ENCODE results near the gene PRAC2. TPM values are rescaled to one million over a fixed set of nuclear protein-coding genes. Genes with fewer than 3 reads are reported as not detected.

The PRAC2 gene
- polyA plus RNA-seq, 1 of the 3 experiments (the other 2 are of a cell fraction): not detected

DNA sequence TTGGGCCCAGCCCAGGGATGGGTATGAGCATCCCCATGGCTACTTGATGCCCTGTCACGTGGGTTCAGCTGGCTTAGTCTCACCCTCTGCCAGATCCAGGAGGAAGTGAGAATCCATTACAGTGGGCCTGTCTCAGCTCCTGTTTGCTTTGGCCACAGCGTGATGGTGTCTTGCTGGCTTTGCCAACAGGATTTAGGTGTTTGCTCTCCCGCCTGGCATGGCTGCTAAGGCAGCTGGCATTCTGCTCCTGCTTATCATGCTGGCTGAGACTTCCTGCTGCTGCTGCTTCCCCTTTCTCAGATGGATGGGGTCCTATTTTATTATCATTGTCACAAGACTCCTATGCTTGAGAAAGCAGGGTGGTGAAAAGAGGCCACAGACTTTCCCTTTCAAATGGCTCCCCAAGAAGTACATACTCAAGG lies 33.9 kb downstream of the PRAC2 start:
- Histone ChIP-seq H3K27me3 (ENCODE audit: insufficient read depth) (peaks cover 98% of the 10 kb centered on the region), H2AFZ (ENCODE audit: low read depth) (no peak overlapping the region), H3K36me3 (replicated peaks in 1 of 2; ENCODE audit: control insufficient read depth in 1 of 2, insufficient read depth in 2 of 2, low read length in 1 of 2) (no peaks in the 10 kb centered on the region), H3K4me2 (no peak overlapping the region), H3F3A (replicated peaks; ENCODE audit: insufficient read depth) (no peaks in the 10 kb centered on the region), H3K27ac (ENCODE audit: low read depth in 2 of 2, low read length in 1 of 2) (no peak overlapping the region), H3K9me3 (no peaks in the 10 kb centered on the region), H3K9ac (no peak overlapping the region), H3K4me3 (ENCODE audit: low read depth in 2 of 2, low read length in 1 of 2) (no peak overlapping the region), H3K9me2 (no peaks in the 10 kb centered on the region), H3K4me1 (ENCODE audit: control insufficient read depth in 1 of 2, insufficient read depth in 2 of 2, low read depth in 1 of 2, low read length in 1 of 2) (no peaks in the 10 kb centered on the region), H4K20me1 (ENCODE audit: insufficient read depth) (no peaks in the 10 kb centered on the region), H3K79me2 (ENCODE audit: insufficient read depth) (no peaks in the 10 kb centered on the region)
- ChIA-PET POLR2A (no interaction called here), CTCF (interaction anchor here (0.6 to 4.2 kb wide), 4 partner anchors 32 to 563 kb away, joined by 3 to 17 read pairs (median 8); no protein-coding TSS in a partner anchor)
- DNase-seq: no peak
- 26% methylated on average over 3 of the region's 3 CpGs for WGBS (ENCODE audit: low lambda C conversion rate)
- no peak for TF ChIP-seq CHD2 (IDR thresholded peaks at IDR 0.05; ENCODE audit: low read length, partially characterized antibody)
- no peak for TF ChIP-seq GATA2 (CRISPR knock-in tag; IDR thresholded peaks at IDR 0.05)
- TF ChIP-seq EZH2phosphoT487 (IDR thresholded peaks at IDR 0.05; ENCODE audit: borderline replicate concordance, low read depth): no peak
- TF ChIP-seq, protein P1, sequence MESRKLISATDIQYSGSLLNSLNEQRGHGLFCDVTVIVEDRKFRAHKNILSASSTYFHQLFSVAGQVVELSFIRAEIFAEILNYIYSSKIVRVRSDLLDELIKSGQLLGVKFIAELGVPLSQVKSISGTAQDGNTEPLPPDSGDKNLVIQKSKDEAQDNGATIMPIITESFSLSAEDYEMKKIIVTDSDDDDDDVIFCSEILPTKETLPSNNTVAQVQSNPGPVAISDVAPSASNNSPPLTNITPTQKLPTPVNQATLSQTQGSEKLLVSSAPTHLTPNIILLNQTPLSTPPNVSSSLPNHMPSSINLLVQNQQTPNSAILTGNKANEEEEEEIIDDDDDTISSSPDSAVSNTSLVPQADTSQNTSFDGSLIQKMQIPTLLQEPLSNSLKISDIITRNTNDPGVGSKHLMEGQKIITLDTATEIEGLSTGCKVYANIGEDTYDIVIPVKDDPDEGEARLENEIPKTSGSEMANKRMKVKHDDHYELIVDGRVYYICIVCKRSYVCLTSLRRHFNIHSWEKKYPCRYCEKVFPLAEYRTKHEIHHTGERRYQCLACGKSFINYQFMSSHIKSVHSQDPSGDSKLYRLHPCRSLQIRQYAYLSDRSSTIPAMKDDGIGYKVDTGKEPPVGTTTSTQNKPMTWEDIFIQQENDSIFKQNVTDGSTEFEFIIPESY (IDR thresholded peaks at IDR 0.05; ENCODE audit: borderline replicate concordance, low read depth): no peak
- no peak for TF ChIP-seq TEAD4 (IDR thresholded peaks at IDR 0.05; ENCODE audit: borderline replicate concordance, insufficient read depth)
- TF ChIP-seq SMC3 (IDR thresholded peaks at IDR 0.05; ENCODE audit: low read depth, low read length): no peak
- TF ChIP-seq SIN3A (IDR thresholded peaks at IDR 0.05; ENCODE audit: borderline replicate concordance, low read depth, low read length): no peak
- TF ChIP-seq, protein P2, sequence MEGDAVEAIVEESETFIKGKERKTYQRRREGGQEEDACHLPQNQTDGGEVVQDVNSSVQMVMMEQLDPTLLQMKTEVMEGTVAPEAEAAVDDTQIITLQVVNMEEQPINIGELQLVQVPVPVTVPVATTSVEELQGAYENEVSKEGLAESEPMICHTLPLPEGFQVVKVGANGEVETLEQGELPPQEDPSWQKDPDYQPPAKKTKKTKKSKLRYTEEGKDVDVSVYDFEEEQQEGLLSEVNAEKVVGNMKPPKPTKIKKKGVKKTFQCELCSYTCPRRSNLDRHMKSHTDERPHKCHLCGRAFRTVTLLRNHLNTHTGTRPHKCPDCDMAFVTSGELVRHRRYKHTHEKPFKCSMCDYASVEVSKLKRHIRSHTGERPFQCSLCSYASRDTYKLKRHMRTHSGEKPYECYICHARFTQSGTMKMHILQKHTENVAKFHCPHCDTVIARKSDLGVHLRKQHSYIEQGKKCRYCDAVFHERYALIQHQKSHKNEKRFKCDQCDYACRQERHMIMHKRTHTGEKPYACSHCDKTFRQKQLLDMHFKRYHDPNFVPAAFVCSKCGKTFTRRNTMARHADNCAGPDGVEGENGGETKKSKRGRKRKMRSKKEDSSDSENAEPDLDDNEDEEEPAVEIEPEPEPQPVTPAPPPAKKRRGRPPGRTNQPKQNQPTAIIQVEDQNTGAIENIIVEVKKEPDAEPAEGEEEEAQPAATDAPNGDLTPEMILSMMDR (IDR thresholded peaks at IDR 0.05): no peak
- TF ChIP-seq YY1 (IDR thresholded peaks at IDR 0.05; ENCODE audit: low read depth): no peak
- TF ChIP-seq RXRA (IDR thresholded peaks at IDR 0.05; ENCODE audit: borderline replicate concordance, low read depth): no peak
- no peak for TF ChIP-seq FOXJ3 (CRISPR knock-in tag; IDR thresholded peaks at IDR 0.05)
- TF ChIP-seq, protein P3, sequence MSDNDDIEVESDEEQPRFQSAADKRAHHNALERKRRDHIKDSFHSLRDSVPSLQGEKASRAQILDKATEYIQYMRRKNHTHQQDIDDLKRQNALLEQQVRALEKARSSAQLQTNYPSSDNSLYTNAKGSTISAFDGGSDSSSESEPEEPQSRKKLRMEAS (IDR thresholded peaks at IDR 0.05; ENCODE audit: low read depth): no peak
- no peak for TF ChIP-seq FOSL2 (IDR thresholded peaks at IDR 0.05; ENCODE audit: borderline replicate concordance, low read depth)
- TF ChIP-seq ELF1 (IDR thresholded peaks at IDR 0.05): no peak
- no peak for TF ChIP-seq EP300 (IDR thresholded peaks at IDR 0.05; ENCODE audit: borderline replicate concordance in 1 of 2, low read depth in 1 of 2, low read length in 1 of 2)
- TF ChIP-seq POLR2AphosphoS5 (IDR thresholded peaks at IDR 0.05; ENCODE audit: low read depth, low read length): no peak
- TF ChIP-seq TCF12 (IDR thresholded peaks at IDR 0.05): no peak
- no peak for TF ChIP-seq NFIC (IDR thresholded peaks at IDR 0.05; ENCODE audit: borderline replicate concordance)
- TF ChIP-seq, protein P4, sequence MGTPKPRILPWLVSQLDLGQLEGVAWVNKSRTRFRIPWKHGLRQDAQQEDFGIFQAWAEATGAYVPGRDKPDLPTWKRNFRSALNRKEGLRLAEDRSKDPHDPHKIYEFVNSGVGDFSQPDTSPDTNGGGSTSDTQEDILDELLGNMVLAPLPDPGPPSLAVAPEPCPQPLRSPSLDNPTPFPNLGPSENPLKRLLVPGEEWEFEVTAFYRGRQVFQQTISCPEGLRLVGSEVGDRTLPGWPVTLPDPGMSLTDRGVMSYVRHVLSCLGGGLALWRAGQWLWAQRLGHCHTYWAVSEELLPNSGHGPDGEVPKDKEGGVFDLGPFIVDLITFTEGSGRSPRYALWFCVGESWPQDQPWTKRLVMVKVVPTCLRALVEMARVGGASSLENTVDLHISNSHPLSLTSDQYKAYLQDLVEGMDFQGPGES (IDR thresholded peaks at IDR 0.05; ENCODE audit: low read depth, low read length): no peak
- TF ChIP-seq MXI1 (IDR thresholded peaks at IDR 0.05; ENCODE audit: low read depth, low read length): no peak
